ENCODE measurements around the gene KRT6C. TPM values are rescaled to one million over a fixed set of nuclear protein-coding genes. Genes with fewer than 3 reads are reported as not detected.

The KRT6C gene
- total RNA-seq (2014; rRNA removed; shearing (Covaris generic)) (not detected in 2 replicates), polyA plus RNA-seq (2016; fragmentation: Nextera tagmentation; extraction: Ambion mirVana) (not detected in 2 replicates)

DNA sequence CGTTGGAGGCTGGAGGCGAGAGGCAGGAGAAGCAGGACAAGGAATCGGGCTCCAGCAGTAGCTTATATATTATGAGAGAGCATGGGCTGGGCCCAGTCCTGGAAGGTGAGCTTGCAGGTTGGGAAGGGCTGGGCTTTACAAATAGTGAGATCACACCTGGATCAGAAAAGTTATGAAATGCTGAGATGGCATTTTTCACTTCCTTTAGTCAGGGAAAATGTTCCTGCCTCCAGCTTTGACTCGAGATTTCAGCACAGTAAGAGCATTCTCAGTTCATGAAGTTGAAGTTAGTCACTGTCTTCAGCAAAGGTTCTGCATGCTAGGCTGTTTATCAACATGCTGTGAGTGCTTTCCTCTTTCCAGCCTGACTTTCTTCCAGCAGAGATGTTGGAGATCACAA is at the start of gene KRT6C:
Gene KRT6C (minus strand): TSS at position 38 of the 400 bp plus-strand sequence. CDS start 68 bp downstream, outside the sequence.
- no peaks in the 10 kb centered on the region for H3F3A ChIP-seq (ENCODE audit: insufficient read depth)

DNA sequence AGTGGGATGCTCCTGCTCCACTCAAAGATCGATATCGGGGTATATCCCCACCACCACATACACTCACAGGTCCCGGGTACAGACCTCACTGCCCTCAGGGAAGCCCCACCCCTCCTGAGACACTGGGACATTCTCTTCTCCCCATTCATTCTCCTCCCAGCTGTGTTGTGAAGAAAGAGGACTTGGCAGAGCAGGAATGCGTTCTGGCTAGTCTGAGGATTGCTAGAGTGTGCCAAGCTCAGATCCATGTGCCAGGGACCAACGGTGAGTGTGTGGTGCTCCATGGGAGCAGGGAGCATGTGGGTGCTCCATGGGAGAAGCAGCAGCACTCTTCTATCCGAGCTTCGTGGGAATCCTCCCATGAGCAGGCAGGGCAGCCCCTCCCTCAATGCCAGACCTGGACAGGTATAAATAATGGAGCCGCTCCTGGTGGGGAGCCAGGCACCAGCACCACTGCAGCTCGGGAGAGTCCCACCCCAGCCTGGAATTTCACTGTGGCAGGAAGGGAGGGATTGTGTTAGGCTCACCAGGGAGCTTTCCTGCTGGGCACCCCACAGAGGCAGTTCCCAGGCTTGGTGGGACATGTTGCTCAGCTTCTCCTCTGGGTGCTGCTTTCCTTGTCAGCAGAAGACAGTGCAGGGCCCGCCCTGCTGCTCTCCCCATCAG is 48.9 kb upstream of the KRT6C start:
- Histone ChIP-seq H4K20me1 (ENCODE audit: insufficient read depth) (no peaks in the 10 kb centered on the region), H3K36me3 (ENCODE audit: low read depth) (no peaks in the 10 kb centered on the region), H3K9me2 (ENCODE audit: insufficient read depth) (no peaks in the 10 kb centered on the region), H3K4me2 (ENCODE audit: unreplicated experiment) (no peak overlapping the region), H3K27ac (no peak overlapping the region), H3K9ac (no peak overlapping the region), H3K27me3 (replicated peaks; ENCODE audit: insufficient read depth) (peaks cover 33% of the 10 kb centered on the region), H2AFZ (no peak overlapping the region), H3K4me1 (ENCODE audit: insufficient read depth) (no peaks in the 10 kb centered on the region), H3K9me3 (ENCODE audit: low read depth) (no peaks in the 10 kb centered on the region), H3K79me2 (ENCODE audit: insufficient read depth) (no peaks in the 10 kb centered on the region), H3K4me3 (no peak overlapping the region), H3F3A (ENCODE audit: insufficient read depth) (no peaks in the 10 kb centered on the region)
- in situ Hi-C loops (cut with MboI) = no loop called here
- TF ChIP-seq EZH2phosphoT487 (IDR thresholded peaks at IDR 0.05; ENCODE audit: insufficient read depth, low read depth) = no peak
- TF ChIP-seq EZH2 (IDR thresholded peaks at IDR 0.05; ENCODE audit: insufficient read depth, poor library complexity, severe bottlenecking) = no peak
- 24 to 33% methylated on average over 10 of the region's 10 CpGs for WGBS, 2 experiments (ENCODE audit: low coverage in 1 of 2, low lambda C conversion rate in 2 of 2, missing lambda C conversion rate in 2 of 2)
- DNase-seq = peak; percentile 50

More for the DNA sequence above, at the start of gene KRT6C:
- DNase-seq = peak; percentile 9
- TF ChIP-seq EZH2 (IDR thresholded peaks at IDR 0.05; ENCODE audit: insufficient read depth, poor library complexity, severe bottlenecking) = no peak
- no peak for TF ChIP-seq EZH2phosphoT487 (IDR thresholded peaks at IDR 0.05; ENCODE audit: insufficient read depth, low read depth)
- no peaks in the 10 kb centered on the region for H4K20me1 ChIP-seq (ENCODE audit: insufficient read depth)
- H3K9me2 ChIP-seq (ENCODE audit: insufficient read depth) = no peaks in the 10 kb centered on the region
- no peak within 1 kb of the TSS for H2AFZ ChIP-seq
- no peaks in the 10 kb centered on the region for H3K36me3 ChIP-seq (ENCODE audit: low read depth)
- WGBS, 2 experiments (ENCODE audit: low coverage in 1 of 2, low lambda C conversion rate in 2 of 2, missing lambda C conversion rate in 2 of 2) = 48 to 64% methylated on average over 4 of the region's 4 CpGs
- peaks cover 6% of the 10 kb centered on the region for H3K27me3 ChIP-seq (replicated peaks; ENCODE audit: insufficient read depth)
- no peaks in the 10 kb centered on the region for H3K9me3 ChIP-seq (ENCODE audit: low read depth)
- no peak within 1 kb of the TSS for H3K4me3 ChIP-seq
- in situ Hi-C loops (cut with MboI) = no loop called here
- no peak within 1 kb of the TSS for H3K4me2 ChIP-seq (ENCODE audit: unreplicated experiment)
- no peak within 1 kb of the TSS for H3K27ac ChIP-seq
- H3K79me2 ChIP-seq (ENCODE audit: insufficient read depth) = no peaks in the 10 kb centered on the region
- H3K4me1 ChIP-seq (ENCODE audit: insufficient read depth) = no peaks in the 10 kb centered on the region
- H3K9ac ChIP-seq = no peak within 1 kb of the TSS

DNA sequence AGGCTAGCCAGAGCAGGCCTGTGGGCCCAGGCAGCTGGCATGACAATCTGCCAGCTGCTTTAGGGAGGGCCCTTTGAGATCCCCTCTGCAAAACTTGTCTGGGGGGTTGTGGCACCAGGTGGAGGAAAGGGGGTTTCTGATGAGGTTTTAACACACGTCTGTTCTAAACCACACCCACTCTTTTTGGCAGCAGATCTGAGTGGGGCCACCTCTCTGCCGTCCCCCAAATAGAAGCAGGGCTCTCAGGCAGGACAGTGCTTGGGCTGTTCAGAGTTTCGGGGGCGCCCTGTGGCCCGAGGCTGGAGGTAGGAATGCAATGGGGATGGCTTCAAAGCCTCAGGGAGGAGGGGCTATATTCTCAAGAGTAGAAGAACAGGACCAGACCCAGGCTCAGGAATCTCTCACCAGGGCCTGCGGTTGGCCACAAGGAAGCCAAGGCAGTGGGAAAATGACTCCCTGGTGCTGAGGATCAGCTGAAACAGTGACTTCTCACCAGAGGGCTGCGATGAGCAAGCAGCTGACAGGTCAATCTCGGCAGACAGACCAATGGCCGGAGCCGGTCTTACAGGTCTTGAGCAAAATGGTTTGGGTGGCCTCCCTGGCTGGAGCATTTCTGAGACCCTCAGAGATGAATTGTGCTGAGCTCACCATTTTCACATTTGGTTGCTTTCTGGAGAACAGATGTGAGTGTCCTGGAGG is 48.1 kb upstream of the KRT6C start:
- Histone ChIP-seq H3K9ac (no peak overlapping the region), H3K4me2 (ENCODE audit: unreplicated experiment) (no peak overlapping the region), H4K20me1 (ENCODE audit: insufficient read depth) (no peaks in the 10 kb centered on the region), H3K4me1 (ENCODE audit: insufficient read depth) (no peaks in the 10 kb centered on the region), H2AFZ (no peak overlapping the region), H3F3A (ENCODE audit: insufficient read depth) (no peaks in the 10 kb centered on the region), H3K36me3 (ENCODE audit: low read depth) (no peaks in the 10 kb centered on the region), H3K9me3 (ENCODE audit: low read depth) (no peaks in the 10 kb centered on the region), H3K79me2 (ENCODE audit: insufficient read depth) (no peaks in the 10 kb centered on the region), H3K4me3 (no peak overlapping the region), H3K27ac (no peak overlapping the region), H3K27me3 (replicated peaks; ENCODE audit: insufficient read depth) (peaks cover 33% of the 10 kb centered on the region), H3K9me2 (ENCODE audit: insufficient read depth) (no peaks in the 10 kb centered on the region)
- in situ Hi-C loops (cut with MboI) = no loop called here
- no peak for TF ChIP-seq EZH2 (IDR thresholded peaks at IDR 0.05; ENCODE audit: insufficient read depth, poor library complexity, severe bottlenecking)
- TF ChIP-seq EZH2phosphoT487 (IDR thresholded peaks at IDR 0.05; ENCODE audit: insufficient read depth, low read depth) = no peak
- 67 to 74% methylated on average over 10 of the region's 10 CpGs for WGBS, 2 experiments (ENCODE audit: low coverage in 1 of 2, low lambda C conversion rate in 2 of 2, missing lambda C conversion rate in 2 of 2)
- DNase-seq = peak; percentile 64

DNA sequence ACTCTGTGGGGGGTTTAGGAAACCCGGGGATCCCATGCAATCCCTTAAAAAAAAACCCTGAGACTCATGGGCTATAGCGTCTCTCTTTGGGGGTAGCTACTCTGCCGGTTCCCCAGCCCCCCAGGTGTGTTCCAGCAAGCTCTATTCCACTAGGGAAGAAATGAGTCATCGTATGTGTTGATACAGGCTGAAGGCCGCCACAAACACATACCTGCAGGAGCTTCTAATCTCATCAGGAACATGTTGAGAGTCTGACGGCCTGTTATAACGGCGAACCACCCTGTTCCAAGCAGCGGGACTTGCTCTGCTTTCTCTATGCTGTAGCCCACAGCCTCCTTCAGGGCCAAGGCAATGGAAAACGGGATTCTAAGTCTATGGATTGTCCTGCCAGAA is 47.6 kb upstream of the KRT6C start:
- TF ChIP-seq EZH2phosphoT487 (IDR thresholded peaks at IDR 0.05; ENCODE audit: insufficient read depth, low read depth) (no peak), EZH2 (IDR thresholded peaks at IDR 0.05; ENCODE audit: insufficient read depth, poor library complexity, severe bottlenecking) (no peak)
- H3K9ac ChIP-seq = no peak overlapping the region
- no peaks in the 10 kb centered on the region for H3K36me3 ChIP-seq (ENCODE audit: low read depth)
- H3K9me2 ChIP-seq (ENCODE audit: insufficient read depth) = no peaks in the 10 kb centered on the region
- DNase-seq = no peak
- no peaks in the 10 kb centered on the region for H3K79me2 ChIP-seq (ENCODE audit: insufficient read depth)
- WGBS, 2 experiments (ENCODE audit: low coverage in 1 of 2, low lambda C conversion rate in 2 of 2, missing lambda C conversion rate in 2 of 2) = 86 to 87% methylated on average over 10 of the region's 10 CpGs
- no peak overlapping the region for H3K4me2 ChIP-seq (ENCODE audit: unreplicated experiment)
- H3K4me3 ChIP-seq = no peak overlapping the region
- H3K27me3 ChIP-seq (replicated peaks; ENCODE audit: insufficient read depth) = peaks cover 37% of the 10 kb centered on the region
- H3K9me3 ChIP-seq (ENCODE audit: low read depth) = no peaks in the 10 kb centered on the region
- no peaks in the 10 kb centered on the region for H4K20me1 ChIP-seq (ENCODE audit: insufficient read depth)
- H3K27ac ChIP-seq = no peak overlapping the region
- H2AFZ ChIP-seq = no peak overlapping the region
- no peaks in the 10 kb centered on the region for H3F3A ChIP-seq (ENCODE audit: insufficient read depth)
- in situ Hi-C loops (cut with MboI) = no loop called here
- H3K4me1 ChIP-seq (ENCODE audit: insufficient read depth) = no peaks in the 10 kb centered on the region
